ENCODE results near the gene SLC4A1AP. TPM values are rescaled to one million over a fixed set of nuclear protein-coding genes. Genes with fewer than 3 reads are reported as not detected.

Gene SLC4A1AP
- total and polyA plus RNA-seq, 9 of the 15 experiments (the other 6 are each of a cell fraction or from before 2014, with no cell fraction given) = 8.1 to 40.5 (median 35.3) TPM

DNA sequence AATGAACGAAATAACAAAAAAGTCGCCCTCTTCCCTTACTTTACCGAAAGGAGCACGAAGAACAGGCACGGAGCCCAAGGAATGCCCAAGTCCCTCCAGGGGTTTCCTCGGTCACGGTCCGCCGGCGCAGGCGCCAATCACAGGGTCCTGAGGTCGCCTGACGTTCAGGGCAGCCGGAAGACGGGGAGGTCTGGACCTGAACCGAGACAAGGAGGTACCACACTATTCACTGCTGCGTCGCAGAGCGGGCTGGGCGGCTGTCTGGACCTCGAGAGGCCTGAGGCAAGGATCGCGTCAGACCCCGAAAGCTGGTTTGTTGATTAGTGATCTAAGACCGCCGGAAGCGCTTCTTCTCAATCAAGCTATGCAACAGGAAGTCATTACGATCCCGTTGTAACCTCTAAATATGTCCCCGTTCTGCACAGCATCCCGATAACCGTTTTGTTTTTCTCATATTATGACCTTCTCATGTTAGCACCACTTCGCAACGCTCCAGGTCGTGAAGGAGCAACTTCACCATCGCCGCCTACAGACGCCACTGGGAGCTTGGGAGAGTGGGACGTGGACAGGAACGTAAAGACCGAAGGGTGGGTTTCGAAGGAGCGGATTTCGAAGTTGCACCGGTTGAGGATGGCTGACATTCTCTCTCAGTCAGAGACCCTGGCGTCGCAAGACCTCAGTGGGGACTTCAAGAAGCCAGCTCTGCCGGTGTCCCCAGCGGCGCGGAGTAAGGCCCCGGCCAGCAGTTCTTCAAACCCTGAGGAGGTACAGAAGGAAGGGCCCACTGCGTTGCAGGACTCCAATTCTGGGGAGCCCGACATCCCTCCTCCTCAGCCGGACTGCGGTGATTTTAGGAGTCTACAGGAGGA is at the start of gene SLC4A1AP, which contains the start of gene SUPT7L (continued):
- TF ChIP-seq DLX4 (CRISPR knock-in tag; IDR thresholded peaks at IDR 0.05) = no peak
- peak; percentile 44; the same call in 1 of the 2 replicates for TF ChIP-seq ZBTB7A (IDR thresholded peaks at IDR 0.05; ENCODE audit: borderline replicate concordance, control insufficient read depth, low read depth, low read length)
- TF ChIP-seq ZBTB17 (CRISPR knock-in tag; IDR thresholded peaks at IDR 0.05) = no peak; the same call in 1 of the 2 replicates
- TF ChIP-seq ZNF717 (CRISPR knock-in tag; IDR thresholded peaks at IDR 0.05) = peak; percentile 68; the same call in 1 of the 2 replicates
- TF ChIP-seq, protein P1, sequence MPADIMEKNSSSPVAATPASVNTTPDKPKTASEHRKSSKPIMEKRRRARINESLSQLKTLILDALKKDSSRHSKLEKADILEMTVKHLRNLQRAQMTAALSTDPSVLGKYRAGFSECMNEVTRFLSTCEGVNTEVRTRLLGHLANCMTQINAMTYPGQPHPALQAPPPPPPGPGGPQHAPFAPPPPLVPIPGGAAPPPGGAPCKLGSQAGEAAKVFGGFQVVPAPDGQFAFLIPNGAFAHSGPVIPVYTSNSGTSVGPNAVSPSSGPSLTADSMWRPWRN (IDR thresholded peaks at IDR 0.05; ENCODE audit: low read depth) = peak; percentile 54; the same call in 1 of the 2 replicates
- TF ChIP-seq HLTF (IDR thresholded peaks at IDR 0.05) = peak; percentile 95
- TF ChIP-seq E4F1 (CRISPR knock-in tag; IDR thresholded peaks at IDR 0.05; ENCODE audit: borderline replicate concordance) = no peak
- TF ChIP-seq, protein P2, sequence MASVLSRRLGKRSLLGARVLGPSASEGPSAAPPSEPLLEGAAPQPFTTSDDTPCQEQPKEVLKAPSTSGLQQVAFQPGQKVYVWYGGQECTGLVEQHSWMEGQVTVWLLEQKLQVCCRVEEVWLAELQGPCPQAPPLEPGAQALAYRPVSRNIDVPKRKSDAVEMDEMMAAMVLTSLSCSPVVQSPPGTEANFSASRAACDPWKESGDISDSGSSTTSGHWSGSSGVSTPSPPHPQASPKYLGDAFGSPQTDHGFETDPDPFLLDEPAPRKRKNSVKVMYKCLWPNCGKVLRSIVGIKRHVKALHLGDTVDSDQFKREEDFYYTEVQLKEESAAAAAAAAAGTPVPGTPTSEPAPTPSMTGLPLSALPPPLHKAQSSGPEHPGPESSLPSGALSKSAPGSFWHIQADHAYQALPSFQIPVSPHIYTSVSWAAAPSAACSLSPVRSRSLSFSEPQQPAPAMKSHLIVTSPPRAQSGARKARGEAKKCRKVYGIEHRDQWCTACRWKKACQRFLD (CRISPR knock-in tag; IDR thresholded peaks at IDR 0.05) = peak; percentile 74; the same call in 1 of the 2 replicates
- no peak for TF ChIP-seq CREBBP (IDR thresholded peaks at IDR 0.05; ENCODE audit: low read depth, low read length)
- no peak for TF ChIP-seq PHB2 (IDR thresholded peaks at IDR 0.05; ENCODE audit: low read depth)
- no peak for TF ChIP-seq ZNF644 (tag; IDR thresholded peaks at IDR 0.05; ENCODE audit: low read depth)
- TF ChIP-seq, protein P3, sequence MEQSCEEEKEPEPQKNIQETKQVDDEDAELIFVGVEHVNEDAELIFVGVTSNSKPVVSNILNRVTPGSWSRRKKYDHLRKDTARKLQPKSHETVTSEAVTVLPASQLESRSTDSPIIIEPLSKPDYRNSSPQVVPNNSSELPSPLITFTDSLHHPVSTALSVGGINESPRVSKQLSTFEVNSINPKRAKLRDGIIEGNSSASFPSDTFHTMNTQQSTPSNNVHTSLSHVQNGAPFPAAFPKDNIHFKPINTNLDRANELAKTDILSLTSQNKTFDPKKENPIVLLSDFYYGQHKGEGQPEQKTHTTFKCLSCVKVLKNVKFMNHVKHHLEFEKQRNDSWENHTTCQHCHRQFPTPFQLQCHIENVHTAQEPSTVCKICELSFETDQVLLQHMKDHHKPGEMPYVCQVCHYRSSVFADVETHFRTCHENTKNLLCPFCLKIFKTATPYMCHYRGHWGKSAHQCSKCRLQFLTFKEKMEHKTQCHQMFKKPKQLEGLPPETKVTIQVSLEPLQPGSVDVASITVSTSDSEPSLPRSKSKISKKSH (CRISPR knock-in tag; IDR thresholded peaks at IDR 0.05) = no peak
- peak; percentile 86 for TF ChIP-seq TARDBP (IDR thresholded peaks at IDR 0.05)
- no peak for TF ChIP-seq TFAM (CRISPR knock-in tag; conservative IDR thresholded peaks at IDR 0.05)
- TF ChIP-seq ZNF134 (CRISPR knock-in tag; conservative IDR thresholded peaks at IDR 0.05) = no peak
- no peak for TF ChIP-seq MCM5 (IDR thresholded peaks at IDR 0.05; ENCODE audit: low read depth)
- TF ChIP-seq PHF20 (IDR thresholded peaks at IDR 0.05; ENCODE audit: partially characterized antibody) = peak; percentile 99
- peak; percentile 50 for TF ChIP-seq CEBPB (tag; IDR thresholded peaks at IDR 0.05)
- peak; percentile 29; the same call in 1 of the 2 replicates for TF ChIP-seq SMARCA4 (IDR thresholded peaks at IDR 0.05)
- TF ChIP-seq YY1 (IDR thresholded peaks at IDR 0.05; ENCODE audit: borderline replicate concordance in 1 of 3, control insufficient read depth in 1 of 3, extremely low read depth in 1 of 3, insufficient read depth in 3 of 3, insufficient read length in 1 of 3, insufficient replicate concordance in 2 of 3, low read depth in 1 of 3, low read length in 2 of 3) = peak; percentile 64 to 94 (median 88)
- TF ChIP-seq JUN (IDR thresholded peaks at IDR 0.05; ENCODE audit: borderline replicate concordance, low read depth, low read length) = no peak
- no peak for TF ChIP-seq JUN (CRISPR knock-in tag; IDR thresholded peaks at IDR 0.05; ENCODE audit: borderline replicate concordance)
